ENCODE data around the gene USP32.

Gene USP32

GRCh38 chr17:60403962-60404361, 12.0 kb upstream of the USP32 start:
- DNase-seq: no peak
- H2AFZ ChIP-seq (ENCODE audit: low read depth, low read length): no peak overlapping the region
- no peak overlapping the region for H3K23ac ChIP-seq (ENCODE audit: low read length in 2 of 2)
- H3K14ac ChIP-seq (ENCODE audit: low read length in 2 of 2): no peak overlapping the region
- no peaks in the 10 kb centered on the region for H3K4me1 ChIP-seq (ENCODE audit: control insufficient read depth, insufficient read depth, low read depth, low read length)
- H4K91ac ChIP-seq (ENCODE audit: low read length): no peak overlapping the region
- H3K79me1 ChIP-seq (replicated peaks; ENCODE audit: low read length, poor library complexity, severe bottlenecking): no peaks in the 10 kb centered on the region
- H2BK120ac ChIP-seq (ENCODE audit: low read depth, low read length): no peak overlapping the region
- H2BK5ac ChIP-seq (ENCODE audit: low read depth, low read length, poor library complexity, severe bottlenecking): no peak overlapping the region
- H3K9me3 ChIP-seq (ENCODE audit: control insufficient read depth, low read length): no peaks in the 10 kb centered on the region
- H2BK15ac ChIP-seq (ENCODE audit: low read depth, poor library complexity, severe bottlenecking): no peak overlapping the region
- H3K4me3 ChIP-seq (ENCODE audit: insufficient read depth in 1 of 2, low read depth in 1 of 2, low read length in 2 of 2): no peak overlapping the region
- H3K18ac ChIP-seq (ENCODE audit: low read depth in 1 of 2, low read length in 2 of 2): no peak overlapping the region
- H4K8ac ChIP-seq (ENCODE audit: low read length): no peak overlapping the region
- no peaks in the 10 kb centered on the region for H3K36me3 ChIP-seq (ENCODE audit: control insufficient read depth in 1 of 2, insufficient read depth in 2 of 2, low read depth in 1 of 2, low read length in 2 of 2)
- H2AK5ac ChIP-seq (ENCODE audit: low read length, severe bottlenecking): no peak overlapping the region
- 89% methylated on average over 6 of the region's 6 CpGs for WGBS
- no peak overlapping the region for H2BK12ac ChIP-seq (ENCODE audit: low read length in 2 of 2)
- no peak overlapping the region for H3K4ac ChIP-seq (ENCODE audit: low read depth in 1 of 2, low read length in 2 of 2)
- H3K27ac ChIP-seq (ENCODE audit: low read length, poor library complexity, severe bottlenecking): no peak overlapping the region
- no peak overlapping the region for H3K9ac ChIP-seq (ENCODE audit: low read length)
- no peaks in the 10 kb centered on the region for H3K27me3 ChIP-seq (ENCODE audit: control insufficient read depth in 1 of 2, insufficient read depth in 1 of 2, low read length in 2 of 2)
- no peak overlapping the region for H3K4me2 ChIP-seq (ENCODE audit: low read length, poor library complexity, severe bottlenecking)

DNA sequence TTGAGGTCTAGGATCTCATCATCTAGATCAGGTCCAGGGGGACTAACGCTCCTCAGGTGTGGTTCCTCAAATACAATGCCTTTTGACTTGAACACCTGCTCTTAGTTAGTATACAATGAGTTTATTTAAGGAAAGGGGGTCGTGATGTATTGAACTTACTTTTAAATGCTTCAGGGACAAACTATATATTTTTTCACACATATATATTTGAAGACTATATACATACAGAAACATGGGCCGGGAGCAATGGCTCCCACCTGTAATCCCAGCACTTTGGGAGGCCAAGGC, 11.5 kb upstream of the USP32 start:
- Histone ChIP-seq H3K4me3 (ENCODE audit: insufficient read depth in 1 of 2, low read depth in 1 of 2, low read length in 2 of 2) (no peak overlapping the region), H3K36me3 (ENCODE audit: control insufficient read depth in 1 of 2, insufficient read depth in 2 of 2, low read depth in 1 of 2, low read length in 2 of 2) (no peaks in the 10 kb centered on the region), H2BK120ac (ENCODE audit: low read depth, low read length) (no peak overlapping the region), H3K4me1 (ENCODE audit: control insufficient read depth, insufficient read depth, low read depth, low read length) (no peaks in the 10 kb centered on the region), H2AK5ac (ENCODE audit: low read length, severe bottlenecking) (no peak overlapping the region), H3K23ac (ENCODE audit: low read length in 2 of 2) (no peak overlapping the region), H3K4ac (ENCODE audit: low read depth in 1 of 2, low read length in 2 of 2) (no peak overlapping the region), H3K14ac (ENCODE audit: low read length in 2 of 2) (no peak overlapping the region), H2BK12ac (ENCODE audit: low read length in 2 of 2) (no peak overlapping the region), H4K91ac (ENCODE audit: low read length) (no peak overlapping the region), H3K27ac (ENCODE audit: low read length, poor library complexity, severe bottlenecking) (no peak overlapping the region), H3K9me3 (ENCODE audit: control insufficient read depth, low read length) (no peaks in the 10 kb centered on the region), H3K27me3 (ENCODE audit: control insufficient read depth in 1 of 2, insufficient read depth in 1 of 2, low read length in 2 of 2) (no peaks in the 10 kb centered on the region), H2AFZ (ENCODE audit: low read depth, low read length) (no peak overlapping the region), H2BK15ac (ENCODE audit: low read depth, poor library complexity, severe bottlenecking) (no peak overlapping the region), H3K79me1 (replicated peaks; ENCODE audit: low read length, poor library complexity, severe bottlenecking) (no peaks in the 10 kb centered on the region), H2BK5ac (ENCODE audit: low read depth, low read length, poor library complexity, severe bottlenecking) (no peak overlapping the region), H3K9ac (ENCODE audit: low read length) (no peak overlapping the region), H3K18ac (ENCODE audit: low read depth in 1 of 2, low read length in 2 of 2) (no peak overlapping the region), H3K4me2 (ENCODE audit: low read length, poor library complexity, severe bottlenecking) (no peak overlapping the region), H4K8ac (ENCODE audit: low read length) (no peak overlapping the region)
- no peak for DNase-seq
- WGBS: 90% methylated on average over 1 of the region's 3 CpGs

DNA sequence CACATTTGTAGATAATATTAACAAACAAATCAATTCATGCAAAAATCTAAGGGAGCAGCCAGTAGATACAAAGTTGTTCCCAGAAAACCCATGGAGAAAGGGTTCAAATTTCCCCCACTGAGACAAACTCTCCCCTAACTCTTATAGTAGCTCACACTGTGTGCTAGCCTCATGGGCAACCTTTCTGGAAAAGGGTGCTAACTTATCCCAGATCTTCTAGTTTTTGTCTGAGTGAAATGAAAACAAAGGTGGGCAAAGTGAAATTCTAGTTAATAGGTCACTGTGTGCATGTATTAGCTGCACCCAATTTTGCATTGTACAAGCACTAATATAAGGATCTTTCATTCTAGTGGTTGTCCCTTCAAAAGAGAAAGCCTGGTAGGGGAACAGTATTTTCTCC, 9.9 kb upstream of the USP32 start:
- no peak overlapping the region for H2BK15ac ChIP-seq (ENCODE audit: low read depth, poor library complexity, severe bottlenecking)
- H3K4me2 ChIP-seq (ENCODE audit: low read length, poor library complexity, severe bottlenecking): no peak overlapping the region
- no peak overlapping the region for H4K91ac ChIP-seq (ENCODE audit: low read length)
- H3K18ac ChIP-seq (ENCODE audit: low read depth in 1 of 2, low read length in 2 of 2): no peak overlapping the region
- no peaks in the 10 kb centered on the region for H3K27me3 ChIP-seq (ENCODE audit: control insufficient read depth in 1 of 2, insufficient read depth in 1 of 2, low read length in 2 of 2)
- H2BK120ac ChIP-seq (ENCODE audit: low read depth, low read length): no peak overlapping the region
- H2BK12ac ChIP-seq (ENCODE audit: low read length in 2 of 2): no peak overlapping the region
- H3K4ac ChIP-seq (ENCODE audit: low read depth in 1 of 2, low read length in 2 of 2): no peak overlapping the region
- no peak overlapping the region for H4K8ac ChIP-seq (ENCODE audit: low read length)
- no peak overlapping the region for H3K27ac ChIP-seq (ENCODE audit: low read length, poor library complexity, severe bottlenecking)
- no peaks in the 10 kb centered on the region for H3K36me3 ChIP-seq (ENCODE audit: control insufficient read depth in 1 of 2, insufficient read depth in 2 of 2, low read depth in 1 of 2, low read length in 2 of 2)
- DNase-seq: no peak
- H3K79me1 ChIP-seq (replicated peaks; ENCODE audit: low read length, poor library complexity, severe bottlenecking): no peaks in the 10 kb centered on the region
- no peaks in the 10 kb centered on the region for H3K9me3 ChIP-seq (ENCODE audit: control insufficient read depth, low read length)
- no peak overlapping the region for H3K9ac ChIP-seq (ENCODE audit: low read length)
- H2AFZ ChIP-seq (ENCODE audit: low read depth, low read length): no peak overlapping the region
- H3K23ac ChIP-seq (ENCODE audit: low read length in 2 of 2): no peak overlapping the region
- no peak overlapping the region for H2BK5ac ChIP-seq (ENCODE audit: low read depth, low read length, poor library complexity, severe bottlenecking)
- no peak overlapping the region for H2AK5ac ChIP-seq (ENCODE audit: low read length, severe bottlenecking)
- no peaks in the 10 kb centered on the region for H3K4me1 ChIP-seq (ENCODE audit: control insufficient read depth, insufficient read depth, low read depth, low read length)
- H3K4me3 ChIP-seq (ENCODE audit: insufficient read depth in 1 of 2, low read depth in 1 of 2, low read length in 2 of 2): no peak overlapping the region
- H3K14ac ChIP-seq (ENCODE audit: low read length in 2 of 2): no peak overlapping the region

- no peak overlapping the region for H2BK15ac ChIP-seq (ENCODE audit: low read depth, poor library complexity, severe bottlenecking)
- no peak overlapping the region for H3K4me2 ChIP-seq (ENCODE audit: low read length, poor library complexity, severe bottlenecking)
- H3K18ac ChIP-seq (ENCODE audit: low read depth in 1 of 2, low read length in 2 of 2): no peak overlapping the region
- no peak overlapping the region for H2BK120ac ChIP-seq (ENCODE audit: low read depth, low read length)
- no peak overlapping the region for H4K8ac ChIP-seq (ENCODE audit: low read length)
- no peak overlapping the region for H3K14ac ChIP-seq (ENCODE audit: low read length in 2 of 2)
- no peak overlapping the region for H2AK5ac ChIP-seq (ENCODE audit: low read length, severe bottlenecking)
- no peaks in the 10 kb centered on the region for H3K36me3 ChIP-seq (ENCODE audit: control insufficient read depth in 1 of 2, insufficient read depth in 2 of 2, low read depth in 1 of 2, low read length in 2 of 2)
- H3K4me1 ChIP-seq (ENCODE audit: control insufficient read depth, insufficient read depth, low read depth, low read length): peaks cover 1% of the 10 kb centered on the region
- H3K4ac ChIP-seq (ENCODE audit: low read depth in 1 of 2, low read length in 2 of 2): no peak overlapping the region
- no peak overlapping the region for H3K9ac ChIP-seq (ENCODE audit: low read length)
- H2AFZ ChIP-seq (ENCODE audit: low read depth, low read length): no peak overlapping the region
- H2BK5ac ChIP-seq (ENCODE audit: low read depth, low read length, poor library complexity, severe bottlenecking): no peak overlapping the region
- no peak overlapping the region for H2BK12ac ChIP-seq (ENCODE audit: low read length in 2 of 2)
- WGBS: 94% methylated on average over 2 of the region's 3 CpGs
- no peaks in the 10 kb centered on the region for H3K9me3 ChIP-seq (ENCODE audit: control insufficient read depth, low read length)
- no peak overlapping the region for H4K91ac ChIP-seq (ENCODE audit: low read length)
- H3K4me3 ChIP-seq (ENCODE audit: insufficient read depth in 1 of 2, low read depth in 1 of 2, low read length in 2 of 2): no peak overlapping the region
- H3K27me3 ChIP-seq (ENCODE audit: control insufficient read depth in 1 of 2, insufficient read depth in 1 of 2, low read length in 2 of 2): no peaks in the 10 kb centered on the region
- H3K23ac ChIP-seq (ENCODE audit: low read length in 2 of 2): no peak overlapping the region
- H3K27ac ChIP-seq (ENCODE audit: low read length, poor library complexity, severe bottlenecking): no peak overlapping the region
- no peaks in the 10 kb centered on the region for H3K79me1 ChIP-seq (replicated peaks; ENCODE audit: low read length, poor library complexity, severe bottlenecking)
- DNase-seq: no peak
Measured at GRCh38 chr17:60398227-60398959, 6.5 kb upstream of the USP32 start.

Data from mesenchymal stem cell (in vitro differentiated cells and primary cell).